Right lung (tissue), 10 donors: Measurements from ENCODE around the gene PTGIS. TPM values are rescaled to one million over a fixed set of nuclear protein-coding genes. Genes with fewer than 3 reads are reported as not detected.
"Not testable (repeated sequence)": the region's sequence is repeated elsewhere in the genome, so short reads cannot be mapped to it uniquely, and the experiment has no call there.

Experiments used
- DNase-seq, 2 donors: peaks; one replicate each; pipeline ENCODE4 v3.0.0-alpha.2; 2013
- long read RNA-seq, 8 donors: transcript quantifications; one replicate each; lab custom pipeline, GENCODE V29; 2026
- polyA plus RNA-seq, 5 donors: library from polyadenylated mRNA; unstranded; fragments of 120-200 nt; gene quantifications; one replicate each; pipeline versions ENCODE4 v1.2.1 to v1.2.3, GENCODE V29; 2013; ENCODE audit warnings: inconsistent platforms in 1 of 5, low replicate concordance in 1 of 5; ENCODE audit not compliant: insufficient read length in 5 of 5, insufficient read depth in 1 of 5

PTGIS gene
- polyA plus RNA-seq = 1 to 10 TPM; 4.3 to 8.3 (median 6.5) TPM
- long read RNA-seq, donor 1 = 0 reads
- long read RNA-seq, donor 2 = 0 reads
- long read RNA-seq, donor 3 = 0 reads
- long read RNA-seq, donor 4 = 0 reads
- long read RNA-seq, donor 5 = 0 reads
- long read RNA-seq, donor 6, full-length matches to known transcripts = 2 of 2 reads
- long read RNA-seq, donor 6, partial matches to known transcripts = 0 of 2 reads
- long read RNA-seq, donor 6, other reads (novel, unspliced or antisense) = 0 of 2 reads
- long read RNA-seq, donor 7 = 0 reads
- long read RNA-seq, donor 8 = 0 reads

DNA sequence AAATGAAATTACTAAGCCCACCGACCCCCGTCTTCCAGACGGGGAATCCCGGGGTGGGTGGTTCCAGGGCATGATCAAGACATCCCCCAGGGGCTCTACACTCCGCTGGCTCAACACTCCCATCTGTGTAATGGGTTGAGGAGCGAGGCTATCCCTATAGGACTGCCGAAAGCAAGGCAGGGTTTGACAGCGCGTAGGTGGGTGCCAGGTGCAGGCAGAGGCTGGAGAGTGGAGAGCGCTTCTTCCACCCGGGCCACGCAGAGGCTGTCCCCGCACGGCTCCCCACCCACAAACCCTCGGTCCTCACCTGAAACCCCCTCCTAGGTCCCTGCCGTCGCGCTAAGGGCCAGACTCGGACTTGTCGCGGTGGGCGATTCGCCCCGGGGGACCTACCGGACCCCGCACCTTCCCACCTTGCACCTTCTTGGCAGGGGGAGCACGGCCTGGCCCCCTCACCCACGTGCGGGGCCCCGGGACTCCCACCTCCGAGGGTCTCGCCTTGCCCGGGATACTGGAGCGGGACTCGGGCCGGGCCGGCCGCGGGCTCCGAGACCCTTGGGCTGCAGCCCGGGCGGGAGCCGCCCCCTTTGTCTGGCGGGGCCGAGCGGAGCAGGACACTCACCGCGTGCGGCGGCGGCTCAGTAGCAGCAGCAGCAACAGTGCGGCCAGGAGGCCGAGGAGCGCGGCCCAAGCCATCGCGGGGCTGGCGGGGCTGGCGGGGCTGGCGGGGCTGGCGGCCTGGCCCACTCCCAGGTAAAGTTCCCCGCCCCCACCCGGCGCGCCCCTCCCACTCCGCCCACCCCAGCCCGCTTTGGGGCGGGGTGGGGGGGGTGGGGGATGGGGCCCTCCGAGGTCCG lies at the start of gene PTGIS:
TSS of gene PTGIS (minus strand) at position 717 of the 857 bp plus-strand sequence. CDS start at position 696, 21 bp downstream.
- no peak for DNase-seq

DNA sequence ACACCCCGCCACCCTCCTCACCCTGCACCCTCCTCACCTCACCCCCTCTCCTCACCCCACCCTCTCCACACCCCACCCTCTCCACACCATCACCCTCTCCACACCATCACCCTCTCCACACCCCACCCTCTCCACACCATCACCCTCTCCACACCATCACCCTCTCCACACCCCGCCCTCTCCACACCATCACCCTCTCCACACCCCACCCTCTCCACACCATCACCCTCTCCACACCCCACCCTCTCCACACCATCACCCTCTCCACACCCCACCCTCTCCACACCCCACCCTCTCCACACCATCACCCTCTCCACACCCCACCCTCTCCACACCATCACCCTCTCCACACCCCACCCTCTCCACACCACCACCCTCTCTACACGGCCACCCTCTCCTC lies 49.5 kb upstream of the PTGIS start:
- not testable (repeated sequence) for DNase-seq

DNA sequence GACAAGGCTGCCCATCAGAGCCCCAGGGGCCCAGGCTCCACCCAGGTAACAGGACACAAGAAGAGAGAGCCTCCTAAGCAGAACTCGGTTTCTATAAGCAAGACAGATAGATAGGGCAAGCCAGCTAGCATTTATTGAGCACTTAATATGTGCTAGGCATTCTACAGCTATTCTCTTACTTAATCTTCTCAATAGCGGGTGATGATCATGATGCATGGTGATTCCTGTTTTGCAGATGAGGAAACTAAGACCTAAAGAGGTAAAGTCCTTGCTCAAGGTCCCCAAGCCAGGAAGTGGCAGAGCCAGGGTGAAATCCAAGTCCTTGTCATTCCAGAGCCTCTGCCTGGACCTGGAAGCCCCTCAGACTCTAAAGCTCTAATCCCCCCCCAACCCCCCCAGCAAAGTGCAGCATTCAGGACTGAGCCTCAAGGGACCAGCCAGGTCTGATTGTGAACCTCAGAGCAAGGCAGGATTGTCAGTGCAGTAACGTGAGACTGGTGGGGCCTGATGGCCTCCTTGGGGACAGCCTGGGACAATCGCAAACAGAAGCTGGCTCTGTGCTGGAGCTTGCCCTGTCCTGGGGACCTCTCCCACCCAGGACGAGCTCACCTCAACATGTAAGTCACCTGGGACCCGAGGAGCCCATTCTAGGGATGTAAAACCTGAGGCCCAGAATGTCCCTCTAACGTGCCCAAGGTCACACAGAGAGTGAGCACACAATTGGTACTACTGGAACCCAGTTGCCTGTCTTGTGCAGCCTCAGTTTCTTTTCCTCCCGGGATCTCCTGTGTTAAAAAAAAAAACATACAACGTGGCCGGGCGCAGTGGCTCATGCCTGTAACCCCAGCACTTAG lies 48.4 kb upstream of the PTGIS start:
- no peak for DNase-seq

DNA sequence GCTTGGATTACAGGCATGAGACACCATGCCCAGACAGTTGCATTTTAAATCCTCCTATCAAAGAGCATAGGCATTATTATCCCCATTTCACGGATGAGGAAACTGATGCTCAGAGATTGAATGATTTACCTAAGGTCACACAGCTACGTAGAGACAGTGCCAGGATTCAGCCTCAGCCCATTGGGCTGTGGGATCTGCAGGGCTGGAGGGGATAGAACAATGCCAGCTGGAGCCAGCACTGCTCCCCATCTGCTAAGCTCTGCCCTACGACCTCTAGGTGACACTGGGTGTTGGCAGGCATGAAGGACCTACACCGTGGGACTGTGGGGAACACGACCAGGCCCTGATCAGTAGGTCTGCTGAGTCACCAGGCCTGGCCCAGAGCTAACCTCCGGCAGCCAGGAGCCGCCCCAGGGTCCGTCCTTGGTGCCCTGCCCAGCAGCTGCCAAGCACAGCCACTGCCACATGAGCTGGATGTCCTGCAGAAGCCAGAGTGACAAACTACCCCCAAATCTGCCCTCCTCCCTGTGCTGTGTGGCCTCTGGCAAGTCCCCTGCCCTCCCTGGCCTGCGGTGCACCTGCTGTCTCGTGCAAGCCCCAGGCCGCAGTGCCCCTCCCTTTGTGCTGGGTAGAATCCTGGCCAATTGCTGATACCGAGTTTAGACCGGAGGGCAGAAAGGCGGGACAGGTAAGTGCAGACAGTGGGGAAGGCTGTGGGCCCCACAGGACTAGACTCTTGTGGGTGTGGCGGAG lies 47.6 kb upstream of the PTGIS start:
- no peak for DNase-seq

GRCh38 chr20:49615051-49615400 lies 47.1 kb upstream of the PTGIS start:
- DNase-seq = not testable (repeated sequence)

DNA sequence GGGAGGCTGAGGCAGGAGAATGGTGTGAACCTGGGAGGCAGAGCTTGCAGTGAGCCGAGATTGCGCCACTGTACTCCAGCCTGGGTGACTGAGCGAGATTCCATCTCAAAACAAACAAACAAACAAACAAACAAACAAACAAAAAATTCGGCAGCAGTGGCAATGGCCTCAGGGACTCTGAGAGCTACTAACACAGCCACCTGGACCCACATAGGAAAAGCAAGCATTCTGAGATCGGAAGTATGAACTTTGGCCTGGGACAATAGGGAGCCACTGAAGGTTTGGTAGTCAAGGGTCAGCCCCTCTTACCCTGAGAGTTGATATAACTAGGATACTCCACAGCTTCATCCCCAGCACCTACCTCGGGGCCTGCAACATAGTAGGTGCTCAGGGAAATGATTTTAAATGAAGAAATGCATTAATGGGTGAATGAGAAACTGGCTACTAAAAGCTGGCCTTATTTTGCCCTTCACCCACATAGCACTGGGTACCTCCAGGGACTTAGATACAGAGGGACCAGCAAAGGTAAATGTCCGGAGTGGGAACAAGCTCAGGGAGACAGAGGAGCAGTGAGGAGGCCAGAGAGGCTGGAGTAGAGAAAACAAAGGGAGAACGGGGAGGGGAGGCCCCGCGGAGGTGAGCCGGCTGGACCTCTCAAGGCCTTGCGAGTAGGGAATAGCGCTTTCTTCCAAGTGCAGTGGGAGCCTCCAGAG lies 46.6 kb upstream of the PTGIS start:
- DNase-seq = no peak

DNA sequence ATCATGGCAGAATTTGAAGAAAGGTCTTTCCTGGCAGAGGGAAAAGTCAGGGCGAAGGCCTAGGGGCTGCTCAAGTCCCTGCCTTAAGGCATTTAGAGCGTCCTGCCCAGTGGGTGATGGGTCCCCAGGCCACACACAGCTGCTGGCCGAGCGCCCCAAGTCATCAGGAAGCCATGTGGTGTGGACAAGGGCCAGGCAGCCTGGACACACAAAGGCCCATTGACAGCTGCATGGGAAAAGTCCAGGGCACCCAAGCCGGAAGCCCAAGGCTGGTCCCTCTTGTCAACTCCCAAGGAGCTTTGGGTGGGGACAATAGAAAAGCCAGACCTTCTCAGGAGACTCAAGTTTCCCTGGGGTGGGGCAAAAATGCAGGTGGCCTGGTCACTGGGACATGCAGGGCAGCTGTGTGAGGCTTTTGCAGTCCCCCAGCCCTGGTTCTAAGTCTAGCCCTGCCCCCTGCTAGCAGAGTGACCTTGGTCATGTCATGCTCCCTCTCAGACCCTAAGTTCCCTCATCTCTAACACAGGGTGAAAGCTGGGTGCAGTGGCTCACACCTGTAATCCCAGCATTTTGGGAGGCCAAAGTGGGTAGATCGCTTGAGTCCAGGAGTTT lies 44.3 kb upstream of the PTGIS start:
- DNase-seq = no peak

DNA sequence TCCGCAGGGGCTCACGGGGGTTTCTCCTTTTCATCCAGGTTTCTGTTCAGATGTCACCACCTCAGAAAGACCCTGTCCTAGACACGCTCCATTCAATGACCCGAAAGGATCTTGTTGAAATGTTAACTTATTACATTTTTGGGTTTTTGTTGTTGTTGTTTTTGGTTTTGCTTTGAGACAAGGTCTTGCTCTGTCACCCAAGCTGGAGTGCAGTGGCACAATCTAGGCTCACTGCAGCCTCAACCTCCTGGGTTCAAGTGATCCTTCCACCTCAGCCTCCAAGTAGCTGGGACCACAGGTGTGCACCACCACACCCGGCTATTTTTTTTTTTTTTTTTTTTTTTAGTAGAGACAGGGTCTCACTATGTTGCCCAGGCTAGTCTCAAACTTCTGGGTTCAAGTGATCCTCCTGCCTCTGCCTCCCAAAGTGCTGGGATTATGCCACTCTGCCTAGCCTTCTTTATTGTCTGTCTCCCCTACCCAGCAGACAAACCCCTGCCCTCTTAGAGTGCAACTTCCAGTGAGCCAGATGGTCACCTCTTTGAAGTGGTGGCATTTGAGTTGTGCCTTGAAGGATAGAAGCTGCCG lies 43.7 kb upstream of the PTGIS start:
- not testable (repeated sequence) for DNase-seq

DNA sequence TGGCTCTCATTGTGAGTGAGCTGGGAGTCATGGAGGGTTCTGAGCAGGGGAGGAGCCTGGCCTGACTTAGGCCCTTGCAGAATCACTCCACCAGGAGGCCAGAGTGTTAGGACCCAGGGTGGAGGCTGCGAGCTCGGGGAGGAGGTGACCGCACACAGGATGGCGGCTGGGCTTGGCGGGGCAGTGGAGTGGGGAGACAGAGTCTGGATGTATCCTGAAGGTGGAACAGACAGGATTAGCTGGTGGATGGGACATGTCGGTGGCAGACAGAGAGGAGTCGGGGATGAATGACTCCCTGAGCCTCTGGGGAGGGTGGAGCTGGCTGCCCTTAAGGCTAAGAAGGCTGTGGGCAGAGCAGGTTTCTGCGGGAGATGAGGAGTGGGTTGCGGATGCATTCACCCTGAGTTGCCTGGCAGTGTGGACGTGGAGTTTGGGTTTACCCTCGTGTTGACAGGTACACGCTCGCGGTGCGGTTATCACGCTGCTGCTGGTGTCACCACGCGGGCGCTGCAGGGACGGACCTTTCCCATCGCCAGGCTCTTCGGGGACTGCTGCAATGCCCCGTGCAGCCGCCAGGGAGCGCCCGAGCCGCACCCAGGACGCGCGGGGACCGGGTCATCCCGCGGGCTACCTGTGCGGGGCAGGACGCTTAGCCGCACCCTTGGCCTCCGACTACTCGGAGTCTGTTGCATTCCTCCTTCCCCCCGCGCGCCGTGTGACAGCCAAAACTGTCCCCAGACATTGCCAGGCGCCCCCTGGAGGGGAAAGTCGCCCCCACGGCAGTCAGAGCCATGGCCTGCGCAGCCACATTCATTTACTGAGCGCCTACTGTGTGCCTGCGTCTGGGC lies 43.0 kb upstream of the PTGIS start:
- DNase-seq = peak in 1 of 2 donors; percentile 62

GRCh38 chr20:49608752-49609670 lies 41.1 kb upstream of the PTGIS start:
- peak in 1 of 2 donors; percentile 47 for DNase-seq

GRCh38 chr20:49607568-49607967 lies 39.6 kb upstream of the PTGIS start:
- no peak for DNase-seq

DNA sequence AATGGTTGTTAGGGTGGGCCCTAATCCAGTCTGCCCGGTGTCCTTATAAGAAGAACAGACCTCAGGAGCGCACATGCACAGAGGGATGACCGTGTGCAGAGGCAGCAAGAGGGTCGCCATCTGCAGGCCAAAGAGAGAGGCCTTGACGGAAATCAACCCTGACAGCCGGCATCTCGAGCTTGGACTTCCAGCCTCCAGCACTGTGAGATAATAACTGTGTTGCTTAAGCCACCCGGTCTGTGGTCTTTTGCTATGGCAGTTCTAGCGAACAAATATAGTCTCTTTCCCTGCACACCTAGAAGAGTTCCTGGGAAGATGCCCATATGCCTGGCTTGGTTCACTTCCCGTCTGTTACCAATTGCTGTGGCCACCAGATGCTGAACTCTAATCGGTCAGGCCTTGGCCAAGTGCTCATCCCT lies 35.3 kb upstream of the PTGIS start:
- DNase-seq = no peak

GRCh38 chr20:49602345-49603208 lies 34.6 kb upstream of the PTGIS start:
- DNase-seq = no peak

DNA sequence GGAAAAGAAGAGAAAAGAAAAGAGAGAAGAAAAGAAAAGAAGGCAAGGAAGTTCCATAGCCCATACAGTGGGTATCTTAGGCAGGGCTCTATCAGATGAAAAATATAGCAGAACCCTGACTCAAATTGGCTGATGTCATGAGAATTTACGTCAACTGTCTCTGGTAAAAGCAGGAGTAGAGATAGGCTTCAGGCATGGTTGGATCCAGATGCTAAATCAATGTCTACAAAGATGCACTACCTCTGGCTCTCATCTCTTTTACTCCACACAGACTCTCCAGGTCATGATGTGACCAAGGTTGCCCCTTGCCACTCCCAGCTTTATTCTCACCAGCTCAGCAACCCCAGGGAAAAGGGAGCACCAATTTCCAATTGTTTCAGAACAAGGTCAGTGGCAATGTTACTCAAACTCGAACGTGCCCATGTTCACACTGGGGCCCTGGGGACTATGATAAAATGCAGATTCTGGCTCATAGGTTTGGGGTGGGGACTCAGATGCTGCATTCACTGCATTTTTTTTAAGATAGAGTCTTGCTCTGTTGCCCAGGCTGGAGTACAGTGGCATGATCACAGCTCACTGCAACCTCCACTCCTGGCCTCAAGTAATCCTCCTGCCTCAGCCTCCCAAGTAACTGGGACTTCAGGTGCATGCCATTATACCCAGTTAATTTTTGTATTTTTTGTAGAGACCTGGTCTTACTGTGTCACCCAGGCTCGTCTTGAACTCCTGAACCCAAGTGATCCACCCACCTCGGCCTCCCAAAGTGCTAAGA lies 33.4 kb upstream of the PTGIS start:
- no peak for DNase-seq

GRCh38 chr20:49599746-49600113 lies 31.8 kb upstream of the PTGIS start:
- DNase-seq = no peak
